NCI-H526 treated with DMSO at 0.1 percent for 48 hours (cell line): Measurements from ENCODE around the gene ACAT2.
"Not testable (repeated sequence)": the region's sequence is repeated elsewhere in the genome, so short reads cannot be mapped to it uniquely, and the experiment has no call there.

Source experiments
- DNase-seq: peaks from one replicate; lab custom pipeline; 2025; lab: John Stamatoyannopoulos, UW

Gene ACAT2

GRCh38 chr6:159761873-159762680, at the start of gene ACAT2:
ACAT2 (plus strand) TSS chr6:159762045; CDS start chr6:159762088, 43 bp downstream.
- peak; percentile 92 for DNase-seq

GRCh38 chr6:159712389-159712788, 49.5 kb upstream of the ACAT2 start:
- not testable (repeated sequence) for DNase-seq

GRCh38 chr6:159713984-159714383, 47.9 kb upstream of the ACAT2 start:
- DNase-seq = no peak

GRCh38 chr6:159714404-159714803, 47.4 kb upstream of the ACAT2 start:
- DNase-seq = no peak

- no peak for DNase-seq
Measured at GRCh38 chr6:159715166-159715565, 46.7 kb upstream of the ACAT2 start.

GRCh38 chr6:159715605-159716004, 46.2 kb upstream of the ACAT2 start:
- no peak for DNase-seq

- DNase-seq = no peak
Measured at GRCh38 chr6:159716247-159717096, 45.4 kb upstream of the ACAT2 start.

- DNase-seq = no peak
Measured at GRCh38 chr6:159718634-159719033, 43.2 kb upstream of the ACAT2 start.

GRCh38 chr6:159719287-159719686, 42.6 kb upstream of the ACAT2 start:
- no peak for DNase-seq

- peak; percentile 34 for DNase-seq
Measured at GRCh38 chr6:159720708-159721107, 41.1 kb upstream of the ACAT2 start.

GRCh38 chr6:159721981-159722380, 39.9 kb upstream of the ACAT2 start:
- not testable (repeated sequence) for DNase-seq

- no peak for DNase-seq
Measured at GRCh38 chr6:159722655-159723054, 39.2 kb upstream of the ACAT2 start.

- DNase-seq = no peak
Measured at GRCh38 chr6:159723259-159723658, 38.6 kb upstream of the ACAT2 start.

- no peak for DNase-seq
Measured at GRCh38 chr6:159724778-159725177, 37.1 kb upstream of the ACAT2 start.

- not testable (repeated sequence) for DNase-seq
Measured at GRCh38 chr6:159725208-159725607, 36.6 kb upstream of the ACAT2 start.

GRCh38 chr6:159726255-159726917, 35.5 kb upstream of the ACAT2 start:
- DNase-seq = peak; percentile 76

GRCh38 chr6:159726918-159727716, 34.7 kb upstream of the ACAT2 start, which contains the start of gene WTAP:
WTAP (plus strand) TSS chr6:159727506; CDS start chr6:159736266, 8,760 bp downstream.
- peak; percentile 96 for DNase-seq

GRCh38 chr6:159727717-159728445, 34.0 kb upstream of the ACAT2 start:
- DNase-seq = peak; percentile 39

- no peak for DNase-seq
Measured at GRCh38 chr6:159728531-159728964, 33.3 kb upstream of the ACAT2 start.

GRCh38 chr6:159729598-159730331, 32.1 kb upstream of the ACAT2 start:
- DNase-seq = no peak
